NCI-H2081 treated with DMSO at 0.1 percent for 48 hours (cell line): Measurements from ENCODE around the gene ANAPC4.
A peak's percentile ranks its signal among the peaks of the same experiment; 100 is the strongest.

ENCODE experiments used
- DNase-seq: peaks from one replicate; lab custom pipeline; 2025; lab: John Stamatoyannopoulos, UW

Gene ANAPC4

DNA sequence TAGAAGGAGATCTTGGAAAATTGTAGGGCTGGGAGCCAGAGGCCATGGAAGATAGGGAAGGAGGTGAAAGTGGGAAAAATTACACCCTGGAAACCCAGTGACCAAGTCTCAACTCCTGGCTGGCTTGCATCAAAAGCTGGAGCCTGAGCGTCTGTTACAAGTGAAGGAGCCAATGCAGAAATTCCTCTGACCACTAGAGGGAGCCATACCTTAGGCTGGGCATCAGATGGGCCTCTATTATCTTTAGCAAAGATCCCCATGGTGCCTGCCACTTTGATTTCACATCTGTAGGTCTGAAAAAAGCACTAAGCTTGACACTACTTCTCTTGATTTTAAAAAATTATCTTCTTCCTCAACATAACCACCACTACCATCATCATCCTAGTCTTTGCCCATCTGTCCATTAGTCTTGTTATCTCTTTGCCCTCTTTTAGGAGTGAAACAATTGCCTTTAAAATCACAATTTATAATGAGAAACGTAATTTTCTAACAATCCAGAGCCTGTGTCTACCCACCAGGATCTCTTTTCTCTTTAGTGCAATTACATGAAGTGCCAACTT is 62.9 kb downstream of the ANAPC4 start:
- peak; percentile 60 for DNase-seq

DNA sequence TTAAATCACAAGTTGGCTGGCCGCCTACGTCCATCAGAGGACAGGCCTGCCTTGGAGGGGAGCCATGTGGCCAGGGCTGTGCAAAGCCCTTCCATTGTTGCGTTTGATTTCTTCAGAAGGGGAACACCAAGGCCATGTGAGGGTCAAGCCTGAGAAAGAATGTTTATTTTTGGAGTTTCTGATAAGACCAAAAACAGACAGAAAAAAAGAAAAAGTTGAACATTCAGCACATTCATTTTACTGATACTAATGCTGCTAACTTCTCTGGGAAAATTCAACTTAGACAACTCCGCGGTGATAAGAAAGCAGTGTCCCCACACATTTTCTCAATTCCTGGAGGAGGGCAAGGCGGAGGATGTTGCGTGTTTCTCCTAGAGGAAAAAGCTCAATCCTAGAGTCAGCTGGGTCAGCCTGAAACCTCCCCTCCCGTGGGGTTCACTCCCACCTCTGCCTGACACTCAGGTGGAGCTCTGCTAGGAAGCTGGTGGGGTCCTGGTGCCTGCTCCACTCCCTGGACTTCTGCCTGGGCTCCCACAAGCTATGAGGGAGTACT is 63.5 kb downstream of the ANAPC4 start:
- no peak for DNase-seq

DNA sequence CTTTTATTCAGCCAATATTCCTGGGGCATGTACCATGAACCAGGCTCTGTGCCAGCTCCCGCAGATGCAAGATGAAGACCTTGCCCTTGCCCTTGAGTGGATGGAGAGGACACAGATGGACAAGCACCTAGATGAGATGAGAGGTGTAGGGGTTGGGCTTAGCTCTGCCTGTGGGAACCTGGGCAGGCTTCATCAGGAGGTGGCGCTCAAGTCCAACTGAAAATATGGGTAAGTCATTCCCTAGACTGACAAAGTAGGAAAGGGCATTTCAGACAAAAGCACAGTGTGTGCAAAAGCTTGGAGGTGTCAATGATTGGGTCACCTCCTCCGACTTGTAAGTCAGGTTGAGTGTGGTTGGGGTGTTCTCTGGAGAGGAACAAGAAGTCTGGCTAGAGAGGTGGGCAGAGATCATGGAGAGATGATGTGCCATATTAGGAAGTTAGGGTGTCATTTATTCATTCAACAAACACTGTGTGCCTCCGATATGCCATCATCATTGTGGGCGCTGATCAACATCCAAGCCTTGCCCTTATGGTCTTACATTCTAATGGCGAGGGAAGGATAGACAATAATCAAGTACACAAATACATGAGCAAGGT is 64.6 kb downstream of the ANAPC4 start:
- no peak for DNase-seq

DNA sequence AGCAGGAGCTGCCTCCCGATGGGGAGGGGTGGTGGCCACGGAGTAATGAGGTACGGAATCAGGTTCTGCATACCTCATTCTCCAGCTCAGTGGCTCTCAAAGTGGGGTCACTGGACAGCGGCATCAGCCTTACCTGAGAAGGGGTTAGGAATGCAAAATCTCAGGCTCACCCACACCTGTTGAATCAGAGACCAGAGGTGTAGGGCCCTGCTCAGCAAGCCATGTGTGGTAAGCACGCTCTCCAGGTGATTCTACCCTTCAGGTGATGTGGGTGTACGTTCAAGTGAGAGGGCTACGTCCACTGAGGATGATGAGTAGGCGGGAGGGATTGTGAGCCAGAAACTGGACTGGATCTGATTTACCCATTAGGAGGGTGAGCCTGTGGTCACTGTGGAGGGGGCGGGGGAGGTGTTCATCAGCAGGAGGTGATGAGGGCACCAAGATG is 65.8 kb downstream of the ANAPC4 start:
- DNase-seq = no peak

- no peak for DNase-seq
Observed at GRCh38 chr4:25443851-25444250, 66.8 kb downstream of the ANAPC4 start.

DNA sequence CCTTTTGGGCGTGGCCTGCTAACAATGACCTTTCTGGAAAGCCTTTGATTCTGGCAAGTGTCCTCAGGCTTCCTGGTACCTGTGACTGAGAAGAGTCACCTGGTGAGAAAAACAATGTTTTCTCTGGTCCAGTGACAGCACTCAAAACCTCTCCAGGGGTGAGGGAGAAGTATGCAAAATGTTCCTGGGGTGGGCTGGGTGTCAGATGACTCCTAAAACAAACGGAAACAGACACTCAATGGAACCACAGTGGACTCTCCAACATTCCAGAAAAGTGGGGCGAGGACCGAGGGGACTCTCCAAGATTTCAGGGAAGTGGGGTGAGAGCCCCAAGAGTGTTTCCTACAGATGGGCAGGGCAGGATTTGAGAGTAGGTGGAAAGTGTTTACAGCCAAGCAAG is 69.5 kb downstream of the ANAPC4 start:
- DNase-seq = no peak

DNA sequence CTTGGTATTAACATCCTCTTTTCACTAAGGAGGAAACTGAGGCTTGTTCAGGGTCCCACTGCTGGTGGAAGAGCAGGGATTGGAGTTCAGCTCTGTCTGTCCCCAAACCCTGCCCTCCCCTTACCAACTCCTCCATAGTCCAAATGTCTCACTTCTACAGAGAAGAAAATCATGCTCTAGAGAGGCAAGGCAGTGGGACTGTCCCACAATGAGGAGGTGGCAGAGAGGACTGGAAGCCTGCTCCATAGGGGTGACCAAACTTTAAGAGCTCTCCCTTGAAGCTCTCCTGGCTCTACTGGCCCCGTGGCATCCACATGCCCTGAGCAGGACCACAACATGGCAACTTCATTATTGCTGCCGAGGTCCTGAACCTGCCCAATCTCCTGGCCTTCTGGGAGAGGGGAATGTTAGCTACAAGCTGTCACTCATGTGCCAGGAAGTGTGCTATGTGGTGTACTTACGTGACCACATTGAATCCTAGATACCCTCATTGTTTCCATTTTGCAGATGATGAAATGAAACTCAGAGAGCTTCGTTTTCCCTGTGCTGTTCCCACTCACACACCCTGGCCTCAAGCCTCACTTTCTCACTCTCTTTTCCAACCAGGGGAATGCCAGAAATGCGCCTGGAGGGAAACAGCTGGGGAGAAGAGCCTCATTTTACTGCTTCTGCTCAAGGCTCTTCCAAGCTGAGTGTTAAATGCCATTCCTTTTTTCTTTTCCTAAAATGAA is 71.5 kb downstream of the ANAPC4 start:
- DNase-seq = no peak

GRCh38 chr4:25449270-25449669 is 72.2 kb downstream of the ANAPC4 start:
- no peak for DNase-seq

GRCh38 chr4:25449688-25450087 is 72.6 kb downstream of the ANAPC4 start:
- DNase-seq = no peak

DNA sequence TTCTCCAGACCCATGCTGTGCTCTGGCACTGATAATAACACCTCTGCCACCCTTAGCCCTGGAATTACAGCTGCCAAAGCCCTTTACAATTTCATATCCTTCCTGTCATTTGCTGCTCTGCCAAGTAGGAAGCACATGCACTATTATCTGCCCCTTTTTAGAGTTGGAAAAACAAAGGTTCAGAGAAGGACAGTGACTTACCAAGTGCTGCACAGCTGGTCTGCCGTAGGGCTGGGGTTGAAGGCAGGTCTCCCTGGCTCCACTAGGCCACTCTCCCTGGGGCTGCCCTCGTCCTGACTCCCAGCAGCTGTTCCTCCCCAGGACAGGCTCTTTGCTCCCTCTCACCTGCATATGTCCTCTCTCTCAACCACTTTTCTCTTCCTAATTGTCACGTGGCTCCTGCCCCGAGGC is 73.4 kb downstream of the ANAPC4 start:
- DNase-seq = no peak

- DNase-seq = no peak
Observed at GRCh38 chr4:25451676-25452075, 74.6 kb downstream of the ANAPC4 start.

- no peak for DNase-seq
Observed at GRCh38 chr4:25452081-25452480, 75.0 kb downstream of the ANAPC4 start.

DNA sequence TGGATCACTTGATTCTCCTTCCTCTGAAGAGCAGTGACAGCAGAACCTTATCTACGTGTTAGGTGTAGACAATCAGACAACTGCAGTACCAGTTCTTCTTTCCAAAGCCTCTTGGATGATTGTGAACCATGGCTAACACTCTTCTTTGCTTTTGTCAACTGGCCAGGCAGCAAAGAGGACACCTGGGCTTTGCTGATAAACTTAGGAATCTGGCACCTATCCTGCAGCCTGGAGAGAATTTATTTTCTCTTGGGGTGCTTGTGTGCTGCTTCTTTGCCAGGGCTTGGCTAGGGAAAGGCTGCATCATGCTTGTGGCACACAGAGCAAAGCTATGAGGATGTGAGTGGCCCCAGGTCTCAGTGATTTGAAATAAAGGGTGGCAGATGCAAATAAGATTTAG is 77.4 kb downstream of the ANAPC4 start:
- DNase-seq = no peak

- no peak for DNase-seq
Observed at GRCh38 chr4:25457053-25457715, 80.1 kb downstream of the ANAPC4 start.

DNA sequence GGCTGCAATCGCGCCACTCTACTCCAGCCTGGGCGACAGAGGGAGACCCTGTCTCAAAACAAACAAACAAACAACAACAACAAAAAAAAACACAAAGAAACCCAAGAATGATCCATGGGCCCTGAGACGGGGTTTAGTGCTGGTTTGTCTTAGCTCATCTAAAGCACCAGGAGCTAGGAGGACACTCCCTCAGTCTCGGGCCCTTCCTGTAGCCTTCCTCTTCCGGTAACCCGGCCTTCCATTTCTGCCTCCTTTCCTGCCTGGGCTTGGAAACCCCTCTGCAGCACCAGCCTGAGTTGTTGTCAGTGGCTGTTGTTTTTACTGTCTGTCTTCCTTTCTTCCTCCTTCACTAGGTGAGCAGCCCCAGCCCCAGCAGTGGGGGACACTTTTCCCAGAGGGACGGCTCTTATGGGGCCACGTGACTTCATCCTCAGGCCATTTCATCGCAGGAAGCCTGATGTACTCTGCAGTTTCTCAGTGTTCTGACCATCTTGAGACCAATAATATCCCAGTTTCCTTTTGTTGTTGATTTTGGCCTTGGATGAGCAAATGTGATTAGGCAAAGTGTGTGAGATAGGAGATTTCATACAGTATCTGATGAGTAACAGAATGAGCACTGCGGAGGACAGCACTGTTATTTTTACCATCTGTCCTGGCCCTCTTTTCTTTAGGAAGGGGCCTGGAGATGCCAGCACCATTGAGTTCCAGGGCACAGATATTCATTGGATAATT is 90.1 kb downstream of the ANAPC4 start:
- no peak for DNase-seq

GRCh38 chr4:25467843-25468242 is 90.8 kb downstream of the ANAPC4 start:
- DNase-seq = no peak
